GM18951 (cell line): ENCODE measurements around the gene VPS13D.

ENCODE experiments used
- POLR2A ChIP-seq: IDR thresholded peaks from 4 replicates; pipeline ENCODE4 v1.6.1; 2011; ENCODE audit warnings: mild to moderate bottlenecking; ENCODE audit not compliant: insufficient read length, insufficient read depth; ENCODE audit errors: extremely low read depth
- in situ Hi-C: fragments of 300-500 bp; cut with MboI; formaldehyde crosslinking; loops from one replicate; pipeline ENCODE4 v1.12.0; 2022; ENCODE audit warnings: low sequenced_read_pairs, mixed read lengths, inconsistent platforms; ENCODE audit not compliant: unreplicated experiment

VPS13D gene

GRCh38 chr1:12188657-12189327 lies 41.0 kb upstream of the VPS13D start:
- in situ Hi-C loops = no loop called here

GRCh38 chr1:12189328-12189682 lies 40.5 kb upstream of the VPS13D start:
- no peak for TF ChIP-seq POLR2A
- in situ Hi-C loops = no loop called here

More at GRCh38 chr1:12188657-12189327, 41.0 kb upstream of the VPS13D start:
- no peak for TF ChIP-seq POLR2A

GRCh38 chr1:12191242-12192032 lies 38.4 kb upstream of the VPS13D start:
- in situ Hi-C loops = no loop called here
- no peak for TF ChIP-seq POLR2A

- no peak for TF ChIP-seq POLR2A
- in situ Hi-C loops = no loop called here
Measured at GRCh38 chr1:12194666-12195216, 35.1 kb upstream of the VPS13D start.

- no peak for TF ChIP-seq POLR2A
- in situ Hi-C loops = no loop called here
Measured at GRCh38 chr1:12195416-12195815, 34.4 kb upstream of the VPS13D start.

- in situ Hi-C loops = no loop called here
- no peak for TF ChIP-seq POLR2A
Measured at GRCh38 chr1:12196641-12197482, 33.0 kb upstream of the VPS13D start.

- in situ Hi-C loops = no loop called here
- no peak for TF ChIP-seq POLR2A
Measured at GRCh38 chr1:12197483-12197880, 32.3 kb upstream of the VPS13D start.

- TF ChIP-seq POLR2A = no peak
- in situ Hi-C loops = no loop called here
Measured at GRCh38 chr1:12200208-12200607, 29.6 kb upstream of the VPS13D start.

- TF ChIP-seq POLR2A = no peak
Measured at GRCh38 chr1:12201352-12202189, 28.3 kb upstream of the VPS13D start.

GRCh38 chr1:12202190-12202497 lies 27.7 kb upstream of the VPS13D start:
- TF ChIP-seq POLR2A = no peak
- in situ Hi-C loops = no loop called here

More at GRCh38 chr1:12201352-12202189, 28.3 kb upstream of the VPS13D start:
- in situ Hi-C loops = no loop called here

GRCh38 chr1:12202577-12202976 lies 27.3 kb upstream of the VPS13D start:
- TF ChIP-seq POLR2A = no peak
- in situ Hi-C loops = no loop called here

- TF ChIP-seq POLR2A = no peak
- in situ Hi-C loops = no loop called here
Measured at GRCh38 chr1:12203216-12204007, 26.4 kb upstream of the VPS13D start.
